NCI-H69 (cell line): ENCODE results near the gene SMAD5.

ENCODE experiments used
- DNase-seq: peaks from one replicate; lab custom pipeline; 2025; lab: John Stamatoyannopoulos, UW

SMAD5 gene

GRCh38 chr5:136197462-136198142 lies 65.0 kb downstream of the SMAD5 start:
- no peak for DNase-seq

- no peak for DNase-seq
Measured at GRCh38 chr5:136198453-136198852, 65.8 kb downstream of the SMAD5 start.

GRCh38 chr5:136199408-136199807 lies 66.8 kb downstream of the SMAD5 start:
- no peak for DNase-seq

- DNase-seq, result no peak
Measured at GRCh38 chr5:136200130-136200529, 67.5 kb downstream of the SMAD5 start.

DNA sequence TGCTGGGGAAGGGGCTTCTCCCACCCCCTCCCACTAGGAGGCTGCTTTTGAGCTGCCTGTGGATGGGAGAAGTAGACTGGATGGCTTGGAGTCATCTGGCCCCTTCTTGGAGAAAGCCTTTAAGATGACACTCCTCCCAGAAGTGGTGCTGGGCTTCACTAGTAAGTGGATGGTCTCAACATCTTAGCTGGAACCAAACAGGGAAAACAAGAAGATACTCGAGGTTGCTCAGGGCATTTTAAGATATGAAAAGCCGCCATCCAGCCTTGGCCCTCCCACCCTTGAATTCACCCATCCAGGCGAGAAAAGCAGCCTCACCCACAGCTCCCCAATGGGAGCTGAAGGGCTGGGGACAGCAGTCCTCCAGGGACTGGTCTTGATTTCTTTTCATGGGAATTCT lies 68.1 kb downstream of the SMAD5 start:
- DNase-seq, result no peak

DNA sequence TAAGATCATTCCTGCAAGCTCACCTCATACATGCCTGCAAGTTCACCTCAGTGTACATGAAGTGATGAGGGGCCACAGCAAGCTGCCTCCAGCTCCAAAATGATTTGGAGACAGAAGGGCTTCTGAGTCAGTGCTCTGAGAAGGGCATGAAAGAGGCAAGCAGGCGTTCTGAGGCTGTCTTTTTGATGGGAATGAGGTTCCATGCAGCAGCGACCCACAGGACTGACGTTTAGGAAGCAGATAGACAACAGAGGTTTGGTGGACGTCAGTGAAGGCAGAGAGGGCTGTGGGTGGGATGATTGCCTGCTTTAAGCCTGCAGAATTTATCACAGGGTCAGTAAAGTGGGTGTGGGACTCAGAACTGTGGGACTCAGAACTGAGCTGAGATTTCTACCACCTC lies 69.2 kb downstream of the SMAD5 start:
- no peak for DNase-seq

DNA sequence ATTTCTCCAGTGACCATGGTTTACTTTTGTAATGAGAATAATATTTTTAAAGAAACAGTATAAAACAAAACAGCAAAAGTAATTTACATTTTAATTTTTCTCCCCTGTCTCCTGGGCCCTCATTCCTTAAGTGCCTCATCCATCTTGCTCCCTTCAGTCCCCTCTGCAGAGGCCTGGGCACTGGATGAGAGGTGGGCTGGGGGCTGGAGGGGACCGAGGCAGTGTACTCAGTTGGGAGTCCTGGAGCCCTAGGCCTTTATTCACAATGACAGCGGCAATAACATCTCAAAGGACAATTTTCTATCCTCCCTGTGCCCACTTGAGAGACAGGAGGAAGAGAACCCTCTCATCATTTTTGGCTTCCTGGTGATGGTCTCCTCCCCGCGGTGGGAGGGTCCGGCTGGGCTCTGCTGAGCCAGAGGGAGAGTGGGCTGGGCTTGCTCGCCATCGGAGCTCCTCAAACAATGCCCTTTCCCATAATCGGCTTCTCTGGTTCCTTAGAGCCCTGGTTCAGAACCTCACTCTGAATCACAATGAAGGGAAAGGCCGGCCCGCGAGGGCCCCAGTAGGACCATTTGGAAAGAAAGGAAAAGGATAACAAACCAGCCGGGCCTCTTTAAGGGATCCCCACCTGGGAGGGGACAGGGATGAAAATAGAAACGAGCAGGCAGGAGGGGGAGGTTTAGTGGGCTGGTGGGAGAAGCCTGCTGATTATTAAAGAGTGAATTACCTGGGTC lies 70.0 kb downstream of the SMAD5 start:
- peak; percentile 57 for DNase-seq

- DNase-seq, result no peak
Measured at GRCh38 chr5:136203303-136203922, 70.8 kb downstream of the SMAD5 start.

DNA sequence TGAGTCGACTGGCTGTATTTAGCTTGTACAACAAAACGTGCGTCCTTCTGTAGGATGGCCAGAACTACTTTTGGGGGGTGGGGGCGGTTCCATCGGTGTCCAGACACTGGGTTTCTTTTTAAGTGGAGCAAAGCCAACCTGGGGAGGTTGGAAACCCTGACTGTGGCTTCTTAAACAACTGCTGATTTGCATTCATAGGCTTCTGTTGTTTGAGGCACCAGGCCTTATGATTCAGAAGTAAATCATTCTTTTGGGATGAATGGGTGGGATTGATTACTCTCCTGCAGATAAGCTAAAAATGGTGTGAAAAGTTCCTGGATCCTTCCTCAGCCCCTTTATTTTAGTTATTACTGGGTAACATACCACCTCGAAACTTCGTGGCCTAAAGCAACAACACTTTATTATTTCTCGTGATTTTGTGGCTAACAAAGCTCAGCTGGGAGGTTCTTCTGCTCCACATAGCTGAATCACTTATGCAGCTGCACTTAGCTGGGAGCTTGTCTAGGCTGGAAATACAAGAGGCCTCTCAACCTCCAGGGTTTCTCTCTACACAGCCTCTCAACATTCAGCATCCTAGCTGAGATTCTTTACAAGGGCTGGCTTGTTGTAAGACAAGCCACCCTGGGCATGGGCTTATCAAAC lies 72.5 kb downstream of the SMAD5 start:
- DNase-seq, result no peak

- DNase-seq, result no peak
Measured at GRCh38 chr5:136205941-136206340, 73.3 kb downstream of the SMAD5 start.

DNA sequence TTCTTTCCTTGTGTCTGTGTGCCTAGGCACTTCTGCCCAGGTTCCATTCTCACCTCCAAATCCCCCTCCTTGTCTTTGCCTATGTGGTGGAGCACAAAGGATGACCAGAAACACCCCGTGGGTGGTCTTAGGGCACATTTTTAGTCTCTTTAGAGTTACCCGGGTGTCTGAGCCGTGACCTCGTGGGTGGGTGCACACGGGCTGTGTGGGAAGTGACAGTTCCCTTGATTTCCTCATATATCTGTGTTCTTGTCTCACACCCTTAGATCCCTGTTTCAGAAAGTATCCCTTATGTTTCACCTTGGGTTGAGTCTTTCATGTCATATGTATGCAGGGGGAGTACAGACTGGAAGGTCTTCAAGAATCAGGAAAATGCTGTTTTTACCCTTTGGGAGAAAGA lies 73.7 kb downstream of the SMAD5 start:
- no peak for DNase-seq

- DNase-seq, result no peak
Measured at GRCh38 chr5:136207631-136208030, 75.0 kb downstream of the SMAD5 start.

- no peak for DNase-seq
Measured at GRCh38 chr5:136208916-136209315, 76.3 kb downstream of the SMAD5 start.

DNA sequence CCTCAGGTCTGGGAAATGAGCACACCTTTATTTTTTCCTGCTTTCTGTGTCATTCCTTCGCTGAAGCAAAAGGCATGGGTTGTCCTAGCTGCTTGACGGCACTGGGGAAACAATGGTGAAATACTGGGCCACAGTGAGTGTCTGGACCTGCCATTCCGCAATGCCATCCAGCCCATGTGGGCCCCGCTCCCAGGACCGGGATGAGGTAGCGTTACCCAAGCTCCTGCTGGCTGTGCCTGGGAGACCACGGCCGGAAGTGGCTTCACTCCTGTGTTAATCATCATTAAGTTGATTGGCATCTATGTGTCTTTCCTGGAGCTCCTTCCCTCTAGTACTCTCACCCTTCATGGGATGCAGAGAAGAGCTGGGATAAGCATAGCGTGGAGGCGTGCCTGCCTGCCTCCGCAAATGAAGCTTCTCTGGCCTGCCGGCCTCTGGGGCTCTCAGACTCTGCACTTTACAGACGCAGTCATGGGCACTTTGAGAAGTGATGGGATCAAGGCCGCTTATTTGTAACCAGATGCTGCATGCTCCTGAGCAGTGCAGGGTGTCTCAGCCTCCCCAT lies 76.8 kb downstream of the SMAD5 start:
- no peak for DNase-seq

DNA sequence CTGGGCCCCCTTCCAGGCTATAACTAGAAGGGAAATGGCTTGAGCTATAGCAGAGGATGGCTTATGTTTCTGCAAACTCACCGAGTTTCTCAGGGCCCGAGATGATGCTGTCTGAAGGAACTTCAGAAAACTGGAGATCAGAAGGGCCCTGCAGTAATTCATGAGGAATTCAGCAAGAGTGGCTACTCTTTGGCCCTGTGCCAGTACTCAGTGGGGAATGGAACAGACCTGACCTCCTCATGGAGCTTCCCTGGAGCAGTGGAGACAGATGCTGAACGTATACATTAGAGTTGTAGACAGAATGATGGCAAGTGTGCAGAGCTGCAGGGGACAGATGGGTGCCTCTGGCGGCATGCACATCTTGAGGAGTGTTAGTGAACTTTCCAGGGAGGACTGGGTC lies 77.6 kb downstream of the SMAD5 start:
- DNase-seq, result peak; percentile 53

DNA sequence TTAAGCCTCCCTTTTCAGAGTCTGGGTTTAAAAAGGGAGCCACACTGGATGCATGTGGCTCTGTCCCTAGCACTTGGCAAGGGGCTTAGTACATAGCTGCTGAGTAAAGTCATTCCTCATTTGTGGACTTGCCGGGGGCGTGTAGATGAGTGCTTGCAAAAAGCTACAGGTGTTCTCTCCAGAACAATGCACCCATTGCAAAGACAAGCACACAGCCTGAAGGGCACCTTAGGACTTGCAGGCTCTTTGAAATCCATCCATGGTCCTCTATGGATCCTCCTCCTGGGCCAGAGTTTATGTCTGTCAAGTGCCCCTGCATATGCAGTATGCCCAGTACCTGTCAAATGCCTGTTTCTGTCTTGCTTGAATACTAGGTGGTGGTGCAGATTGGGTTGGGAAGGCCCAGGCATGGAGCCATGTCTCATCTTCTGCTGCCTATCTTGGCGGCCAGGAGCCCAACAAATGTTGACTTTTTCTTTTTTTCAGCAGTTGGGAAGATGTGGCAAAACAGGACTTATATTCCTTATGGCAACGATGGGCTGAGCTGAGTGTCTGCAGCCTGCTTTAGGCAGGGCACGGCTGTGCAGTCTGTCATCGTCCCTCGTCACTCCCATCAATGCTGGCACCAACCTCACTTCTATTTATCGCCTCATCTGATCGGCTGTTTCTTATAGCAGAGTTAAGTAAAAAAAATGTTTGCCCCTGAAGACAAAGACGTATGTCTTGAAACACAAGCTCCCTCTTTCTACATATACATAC lies 78.8 kb downstream of the SMAD5 start:
- DNase-seq, result peak; percentile 10

GRCh38 chr5:136212252-136212721 lies 79.6 kb downstream of the SMAD5 start:
- peak; percentile 65 for DNase-seq

DNA sequence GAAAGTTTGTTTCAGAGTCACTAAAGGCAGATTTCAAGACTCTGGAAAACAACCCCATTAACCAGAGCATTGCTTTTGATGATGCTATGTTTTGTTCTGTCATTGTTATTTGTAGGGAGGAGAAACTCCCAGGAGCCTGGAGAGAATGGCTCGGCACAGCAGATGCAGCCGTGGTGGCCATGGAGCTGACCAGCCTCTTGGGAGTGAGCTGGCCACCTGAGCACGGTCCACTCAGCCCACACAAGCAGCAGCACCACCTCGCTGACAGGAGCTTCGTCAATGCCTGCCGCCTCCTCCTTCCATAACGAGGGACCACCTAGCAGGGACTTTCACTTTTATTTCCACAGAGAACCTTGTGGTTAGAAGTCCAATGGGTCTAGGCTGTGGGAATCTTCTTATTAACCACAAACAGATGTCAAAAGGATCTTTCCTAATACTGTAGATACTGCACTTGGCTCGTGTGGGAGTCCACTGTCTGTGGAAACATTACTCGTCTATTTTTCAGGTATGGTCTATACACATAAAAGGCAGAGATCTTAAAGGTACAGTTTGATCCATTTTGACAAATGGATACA lies 81.4 kb downstream of the SMAD5 start:
- no peak for DNase-seq

GRCh38 chr5:136215812-136216211 lies 83.2 kb downstream of the SMAD5 start:
- no peak for DNase-seq

DNA sequence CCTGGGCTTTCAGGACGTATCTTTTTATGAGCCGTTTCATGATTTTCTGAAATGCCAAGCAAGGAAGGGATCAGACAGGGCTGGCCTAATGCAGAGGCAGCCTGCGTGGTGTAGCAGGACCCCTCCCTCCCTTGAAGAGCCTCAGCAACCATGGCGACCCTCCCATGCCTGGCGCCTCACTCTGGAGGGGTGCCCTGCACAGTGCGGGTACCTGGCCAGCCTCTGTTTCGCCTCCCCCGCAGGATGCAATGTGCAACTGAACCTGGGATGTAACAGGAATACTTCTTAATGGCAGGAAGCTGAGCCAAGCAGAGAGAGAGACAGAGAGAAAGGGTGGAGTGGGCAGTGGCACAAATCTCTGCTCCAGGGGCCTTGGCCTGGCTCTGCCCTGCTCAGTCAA lies 83.6 kb downstream of the SMAD5 start:
- DNase-seq, result no peak

- no peak for DNase-seq
Measured at GRCh38 chr5:136221340-136221739, 88.7 kb downstream of the SMAD5 start.
